NCI-H1048 (cell line): Measurements from ENCODE around the gene FIGNL2.
"Not testable (repeated sequence)": the region's sequence is repeated elsewhere in the genome, so short reads cannot be mapped to it uniquely, and the experiment has no call there.

Experiments used
- DNase-seq: peaks from one replicate; lab custom pipeline; 2025; lab: John Stamatoyannopoulos, UW

FIGNL2 gene, protein sequence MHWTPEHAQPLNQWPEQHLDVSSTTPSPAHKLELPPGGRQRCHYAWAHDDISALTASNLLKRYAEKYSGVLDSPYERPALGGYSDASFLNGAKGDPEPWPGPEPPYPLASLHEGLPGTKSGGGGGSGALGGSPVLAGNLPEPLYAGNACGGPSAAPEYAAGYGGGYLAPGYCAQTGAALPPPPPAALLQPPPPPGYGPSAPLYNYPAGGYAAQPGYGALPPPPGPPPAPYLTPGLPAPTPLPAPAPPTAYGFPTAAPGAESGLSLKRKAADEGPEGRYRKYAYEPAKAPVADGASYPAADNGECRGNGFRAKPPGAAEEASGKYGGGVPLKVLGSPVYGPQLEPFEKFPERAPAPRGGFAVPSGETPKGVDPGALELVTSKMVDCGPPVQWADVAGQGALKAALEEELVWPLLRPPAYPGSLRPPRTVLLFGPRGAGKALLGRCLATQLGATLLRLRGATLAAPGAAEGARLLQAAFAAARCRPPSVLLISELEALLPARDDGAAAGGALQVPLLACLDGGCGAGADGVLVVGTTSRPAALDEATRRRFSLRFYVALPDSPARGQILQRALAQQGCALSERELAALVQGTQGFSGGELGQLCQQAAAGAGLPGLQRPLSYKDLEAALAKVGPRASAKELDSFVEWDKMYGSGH

DNA sequence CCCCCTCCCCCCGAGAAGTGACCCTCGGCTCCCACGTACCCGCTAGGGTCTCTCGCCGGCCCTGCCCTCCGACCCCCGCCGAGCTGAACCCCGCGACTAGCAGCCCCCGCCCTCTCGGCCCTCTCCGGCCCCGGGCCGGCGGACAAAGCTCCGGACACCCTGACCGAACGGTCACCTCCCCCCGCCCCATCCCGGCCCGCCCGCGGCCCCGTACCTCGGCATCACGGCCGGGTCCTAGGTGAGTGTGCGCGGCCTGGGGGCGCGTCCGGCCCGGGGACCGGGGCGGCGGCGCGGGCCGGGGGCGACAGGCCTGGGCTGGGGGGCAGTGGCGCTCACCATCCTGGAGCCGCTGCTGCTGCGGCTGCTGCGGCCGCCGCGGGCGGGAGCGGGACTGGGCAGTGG lies at the start of gene FIGNL2:
TSS of gene FIGNL2 (minus strand) at position 393 of the 402 bp plus-strand sequence. CDS start 26,305 bp downstream, outside the sequence.
- no peak for DNase-seq

GRCh38 chr12:51897181-51897580 lies 48.7 kb upstream of the FIGNL2 start:
- no peak for DNase-seq

GRCh38 chr12:51896236-51896635 lies 47.7 kb upstream of the FIGNL2 start:
- no peak for DNase-seq

GRCh38 chr12:51895378-51896135 lies 47.0 kb upstream of the FIGNL2 start:
- DNase-seq: no peak

GRCh38 chr12:51893786-51894185 lies 45.3 kb upstream of the FIGNL2 start:
- DNase-seq: no peak

- no peak for DNase-seq
These were observed 43.3 kb upstream of the FIGNL2 start for GRCh38 chr12:51891843-51892242.

- no peak for DNase-seq
These were observed 42.1 kb upstream of the FIGNL2 start for GRCh38 chr12:51890511-51891171.

DNA sequence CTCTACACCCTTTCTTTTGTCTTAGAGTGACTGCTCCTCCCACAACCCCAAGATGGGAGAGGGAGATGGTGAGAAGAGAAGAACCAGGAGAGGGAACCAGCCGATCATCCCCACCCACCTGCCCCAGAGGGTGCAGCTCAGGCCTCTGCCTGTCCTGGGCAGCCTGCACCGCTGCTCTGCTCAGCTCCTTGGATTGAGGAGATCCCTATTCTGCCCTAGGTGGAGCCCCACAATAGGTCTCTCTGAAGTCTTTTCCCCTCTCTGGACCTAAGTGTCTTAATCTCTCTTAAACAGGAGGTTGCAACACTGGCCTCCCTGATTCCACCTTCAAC lies 41.6 kb upstream of the FIGNL2 start:
- no peak for DNase-seq

DNA sequence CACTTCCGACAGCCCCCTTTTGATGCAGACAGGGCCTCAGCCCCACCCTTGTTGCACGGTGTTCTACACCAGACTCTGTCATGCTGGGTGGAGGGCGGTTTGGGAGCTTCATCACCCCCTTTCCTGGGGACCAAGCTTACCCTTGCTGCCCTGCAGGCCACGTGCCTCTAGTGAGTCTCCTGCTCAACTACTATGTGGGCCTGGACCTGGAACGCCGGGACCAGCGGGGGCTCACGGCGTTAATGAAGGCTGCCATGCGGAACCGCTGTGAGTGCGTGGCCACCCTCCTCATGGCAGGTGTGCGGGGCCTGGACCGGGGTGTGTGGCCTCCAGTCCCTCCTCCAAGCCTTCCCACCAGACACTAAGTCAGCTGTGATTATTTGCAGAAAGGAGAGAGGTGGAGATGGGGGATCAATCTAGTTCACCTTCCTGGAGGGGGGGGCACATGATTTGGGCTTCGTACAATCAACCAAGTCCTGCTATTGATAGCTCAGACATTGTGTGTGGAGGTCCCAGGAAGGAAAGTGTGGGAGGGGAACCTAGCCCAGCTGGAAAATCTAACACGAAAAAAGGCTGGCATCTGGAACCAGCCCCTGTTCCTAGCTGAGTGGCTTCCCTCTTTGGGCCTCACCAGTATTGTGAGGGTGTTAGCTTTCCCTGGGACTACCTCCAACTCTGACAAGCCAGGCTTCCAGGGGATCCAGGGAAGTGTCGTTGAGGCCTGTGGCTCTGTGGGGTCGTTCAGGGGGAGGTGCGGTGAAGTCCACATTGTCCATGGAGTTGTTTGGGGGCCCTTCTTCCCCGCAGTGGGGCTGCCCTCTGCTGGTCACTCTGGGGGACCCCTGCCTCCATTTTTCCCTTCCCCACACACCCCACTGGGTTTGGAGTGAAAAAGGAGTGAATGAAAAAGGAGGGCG lies 41.0 kb upstream of the FIGNL2 start:
- no peak for DNase-seq

DNA sequence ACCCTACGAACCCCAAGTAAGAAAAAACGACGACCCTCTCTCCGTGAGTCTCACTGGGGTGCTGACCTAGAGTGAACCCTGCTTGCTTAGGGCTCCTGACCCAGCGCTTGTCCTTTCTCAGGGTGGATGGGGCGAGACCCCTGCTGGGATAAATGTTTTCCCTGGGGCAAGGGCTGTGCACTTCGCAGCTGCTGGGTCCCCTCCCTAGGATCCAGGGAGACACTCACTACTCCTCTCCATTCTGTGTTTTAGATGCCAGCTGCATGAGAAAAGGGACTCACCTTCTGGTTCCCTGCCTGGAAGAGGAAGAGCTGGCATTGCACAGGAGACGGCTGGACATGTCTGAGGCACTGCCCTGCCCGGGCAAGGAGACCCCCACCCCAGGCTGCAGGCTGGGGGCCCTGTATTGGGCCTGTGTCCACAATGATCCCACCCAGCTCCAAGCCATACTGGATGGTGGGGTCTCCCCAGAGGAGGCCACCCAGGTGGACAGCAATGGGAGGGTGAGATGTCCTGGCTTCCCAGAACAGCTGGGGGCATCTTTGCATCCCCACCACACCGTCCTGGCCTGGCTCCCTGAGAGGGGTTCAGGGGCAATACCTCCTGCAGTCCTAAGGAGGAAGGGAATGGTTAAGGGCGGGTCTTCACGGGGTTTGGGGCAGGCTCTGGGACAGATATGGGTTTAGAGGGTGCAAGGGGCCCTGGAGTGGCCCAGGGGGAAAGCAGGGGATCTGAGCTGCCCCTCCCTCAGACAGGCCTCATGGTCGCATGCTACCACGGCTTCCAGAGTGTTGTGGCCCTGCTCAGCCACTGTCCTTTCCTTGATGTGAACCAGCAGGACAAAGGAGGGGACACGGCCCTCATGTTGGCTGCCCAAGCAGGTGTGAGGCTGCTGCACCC lies 40.0 kb upstream of the FIGNL2 start:
- DNase-seq: no peak

DNA sequence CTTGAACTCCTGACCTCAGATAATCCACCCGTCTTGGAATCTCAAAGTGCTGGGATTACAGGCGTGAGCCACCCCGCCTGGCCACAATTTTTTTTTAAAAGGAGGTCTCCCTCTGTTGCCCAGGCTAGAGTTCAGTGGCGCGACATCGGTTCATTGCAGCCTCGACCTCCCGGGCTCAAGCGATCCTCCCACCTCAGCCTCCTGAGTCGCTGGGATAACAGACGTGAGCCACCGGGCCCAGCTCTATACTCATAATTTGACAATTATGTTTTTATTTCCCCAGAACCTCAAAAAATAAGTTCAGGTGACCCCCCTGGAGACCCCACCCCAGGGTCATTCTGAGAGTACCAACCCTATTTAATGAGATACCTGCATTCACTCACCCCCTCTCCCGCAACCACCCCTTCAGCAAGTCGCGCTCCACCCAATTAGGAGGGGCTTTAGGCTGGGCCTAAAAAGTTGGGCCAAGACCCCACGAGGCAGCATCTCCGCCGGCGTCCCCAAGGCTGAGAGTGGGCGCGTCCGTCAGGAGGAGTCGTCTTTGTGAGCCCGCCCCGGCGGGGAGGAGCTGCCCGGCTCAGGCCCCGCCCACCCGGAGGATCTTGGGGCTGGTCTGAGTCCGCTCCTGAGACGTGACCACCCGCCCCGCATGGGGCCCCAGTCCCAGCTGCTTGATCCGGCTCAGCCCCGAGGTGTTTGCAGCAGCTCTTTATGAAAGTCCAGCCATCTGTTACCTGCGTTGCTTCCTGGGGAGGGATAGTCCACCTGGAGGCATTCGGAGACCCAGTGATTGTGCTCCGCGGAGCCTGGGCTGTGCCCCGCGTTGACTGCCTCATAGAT lies 39.2 kb upstream of the FIGNL2 start, which contains the start of gene ANKRD33:
TSS of gene ANKRD33 (plus strand) at position 628 of the 840 bp plus-strand sequence. CDS start at position 712, 84 bp downstream.
- DNase-seq: no peak

DNA sequence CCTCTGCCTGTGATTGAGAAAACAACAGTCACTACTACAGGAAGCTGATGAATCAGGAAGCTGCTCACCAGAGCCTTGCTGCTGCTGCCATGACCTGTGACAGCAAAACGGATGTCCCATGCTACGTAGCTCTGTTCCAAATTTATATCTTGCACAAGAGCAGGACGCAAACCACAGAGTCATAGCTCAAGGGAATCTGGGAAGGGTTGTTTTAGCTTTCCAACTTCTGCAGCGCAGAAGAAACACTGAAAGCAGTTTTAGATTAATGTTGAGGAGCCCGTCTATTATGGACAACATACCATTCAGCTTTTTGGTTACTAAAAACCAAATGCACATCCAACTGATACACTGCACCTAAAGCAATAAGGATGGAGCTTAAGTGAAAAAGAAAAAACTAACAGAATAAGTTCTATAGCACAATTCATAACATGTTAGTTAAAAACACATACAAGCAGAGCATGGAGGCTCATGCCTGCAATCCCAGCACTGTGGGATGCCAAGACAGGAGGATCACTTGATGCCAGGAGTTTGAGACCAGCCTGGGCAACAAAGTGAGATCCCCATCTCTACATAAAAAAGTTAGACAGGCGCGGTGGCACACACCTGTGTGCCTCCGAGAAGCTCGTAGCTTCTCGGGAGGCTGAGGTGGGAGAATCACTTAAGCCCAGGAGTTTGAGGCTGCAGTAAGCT lies 37.6 kb upstream of the FIGNL2 start:
- no peak for DNase-seq

- DNase-seq: not testable (repeated sequence)
These were observed 36.9 kb upstream of the FIGNL2 start for GRCh38 chr12:51885294-51886020.

- no peak for DNase-seq
These were observed 36.2 kb upstream of the FIGNL2 start for GRCh38 chr12:51884676-51885229.

GRCh38 chr12:51883998-51884675 lies 35.6 kb upstream of the FIGNL2 start:
- DNase-seq: no peak

DNA sequence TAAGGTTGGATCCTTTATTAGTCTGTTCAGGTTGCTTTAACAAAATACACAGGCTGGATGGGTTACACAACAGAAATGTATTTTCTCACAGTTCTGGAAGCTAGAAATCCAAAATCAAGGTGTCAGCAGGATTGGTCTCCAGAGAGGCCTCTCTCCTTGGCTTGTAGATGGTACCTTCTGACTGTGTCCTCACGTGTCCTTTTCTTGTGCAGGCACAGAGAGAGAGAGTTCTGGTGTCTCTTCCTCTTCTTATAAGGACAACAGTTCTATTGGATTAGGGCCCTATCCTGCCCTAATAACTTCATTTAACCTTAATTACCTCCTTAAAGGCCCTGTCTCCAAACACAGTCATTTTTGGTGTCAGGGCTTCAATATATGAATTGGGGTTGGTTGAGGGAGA lies 34.8 kb upstream of the FIGNL2 start:
- DNase-seq: no peak

DNA sequence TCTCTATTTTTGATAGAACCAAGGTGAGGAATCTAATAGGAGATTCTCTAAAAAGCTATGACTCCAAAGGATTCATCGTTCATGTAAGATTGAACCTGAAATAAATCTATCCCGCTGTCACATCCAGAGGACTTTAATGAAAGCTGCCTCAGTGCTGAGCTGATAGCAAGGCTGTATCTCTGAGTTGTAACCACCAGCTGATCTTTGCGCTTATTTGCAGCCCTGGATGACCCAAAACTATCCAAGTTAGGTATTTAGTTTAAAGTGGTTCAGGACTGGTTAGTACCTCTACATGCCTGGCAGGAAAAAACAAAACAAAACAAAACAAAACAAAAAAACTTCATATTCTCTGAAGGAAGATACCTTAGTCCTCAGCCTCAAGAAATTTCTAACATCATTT lies 30.6 kb upstream of the FIGNL2 start:
- no peak for DNase-seq
